Activated CD8-positive, alpha-beta T cell treated with anti-CD3 and anti-CD28 coated beads for 36 hours (primary cell): Measurements from ENCODE around the gene SCGB1C2. TPM values are rescaled to one million over a fixed set of nuclear protein-coding genes. Genes with fewer than 3 reads are reported as not detected.
"Not testable (repeated sequence)": the region's sequence is repeated elsewhere in the genome, so short reads cannot be mapped to it uniquely, and the experiment has no call there.

Experiments used
- ATAC-seq: fragments of 200-7000 bp; cut with Tn5 transposase; one replicate; pipeline ENCODE4 v1.10.0; 2021; ENCODE audit warnings: mild to moderate bottlenecking, moderate library complexity
- CTCF ChIA-PET: fragments of 350-600 bp; sonication (Branson Sonifier 250); formaldehyde crosslinking; loops from one replicate; lab custom pipeline; 2021; ENCODE audit warnings: antibody characterized with exemption; lab: Charles Lee
- POLR2A ChIA-PET: fragments of 350-600 bp; sonication (Branson Sonifier 250); formaldehyde crosslinking; loops from one replicate; lab custom pipeline; 2021; ENCODE audit warnings: antibody characterized with exemption; lab: Charles Lee
- DNase-seq: peaks from one replicate; pipeline ENCODE4 v3.0.0-alpha.2; 2020
- H3K27ac Mint-ChIP-seq: one replicate; pipeline ENCODE4 v1.8.0; 2021; ENCODE audit warnings: mild to moderate bottlenecking, mixed read lengths
- H3K27me3 Mint-ChIP-seq: one replicate; pipeline ENCODE4 v1.8.0; 2021; ENCODE audit warnings: mixed read lengths
- H3K36me3 Mint-ChIP-seq: one replicate; pipeline ENCODE4 v1.8.0; 2021; ENCODE audit warnings: low read depth, mixed read lengths
- H3K4me1 Mint-ChIP-seq: one replicate; pipeline ENCODE4 v1.8.0; 2021; ENCODE audit warnings: low read depth, mixed read lengths
- H3K4me3 Mint-ChIP-seq: one replicate; pipeline ENCODE4 v1.8.0; 2021; ENCODE audit warnings: mild to moderate bottlenecking, moderate library complexity, mixed read lengths
- H3K9me3 Mint-ChIP-seq: one replicate; pipeline ENCODE4 v1.8.0; 2021; ENCODE audit warnings: mixed read lengths
- CTCF ChIP-seq: fragments of 200-600 bp; IDR thresholded peaks from one replicate; pipeline ENCODE4 v1.8.0; 2022; ENCODE audit warnings: antibody characterized with exemption, mild to moderate bottlenecking
- intact Hi-C: fragments of 100-400 bp; cut with micrococcal nuclease; formaldehyde crosslinking; loops from one replicate; pipeline ENCODE4 v1.10.0; 2022
- total RNA-seq, 2 experiments: library from RNA; stranded (reverse); gene quantifications; one replicate each; pipeline ENCODE4 v1.2.3, GENCODE V29; 2021

The SCGB1C2 gene
- total RNA-seq = not detected

- H3K4me1 Mint-ChIP-seq, H3K9me3 Mint-ChIP-seq, H3K27me3 Mint-ChIP-seq, H3K4me3 Mint-ChIP-seq, ATAC-seq, DNase-seq, H3K27ac Mint-ChIP-seq, CTCF ChIA-PET, intact Hi-C loops, POLR2A ChIA-PET, H3K36me3 Mint-ChIP-seq: not testable (repeated sequence)
Measured at GRCh38 chr17:137166-137807, at the start of gene SCGB1C2. Gene SCGB1C2, plus strand, starts transcription at chr17:137569. Its CDS starts 22 bp downstream, at chr17:137591.

- POLR2A ChIA-PET, H3K4me1 Mint-ChIP-seq, CTCF ChIA-PET, intact Hi-C loops, H3K27ac Mint-ChIP-seq, H3K27me3 Mint-ChIP-seq, H3K4me3 Mint-ChIP-seq, ATAC-seq, H3K9me3 Mint-ChIP-seq, DNase-seq, H3K36me3 Mint-ChIP-seq: not testable (repeated sequence)
Measured at GRCh38 chr17:113111-113510, 24.3 kb upstream of the SCGB1C2 start.

- H3K27ac Mint-ChIP-seq, H3K36me3 Mint-ChIP-seq, POLR2A ChIA-PET, H3K27me3 Mint-ChIP-seq, H3K4me3 Mint-ChIP-seq, H3K4me1 Mint-ChIP-seq, intact Hi-C loops, ATAC-seq, H3K9me3 Mint-ChIP-seq, CTCF ChIA-PET: not testable (repeated sequence)
- TF ChIP-seq CTCF = peak; percentile 32
- peak; percentile 30 for DNase-seq
Measured at GRCh38 chr17:118339-118917, 18.9 kb upstream of the SCGB1C2 start.

GRCh38 chr17:133932-134331, 3.4 kb upstream of the SCGB1C2 start:
- H3K4me1 Mint-ChIP-seq, POLR2A ChIA-PET, H3K4me3 Mint-ChIP-seq, CTCF ChIA-PET, H3K9me3 Mint-ChIP-seq, DNase-seq, H3K36me3 Mint-ChIP-seq, ATAC-seq, H3K27me3 Mint-ChIP-seq, H3K27ac Mint-ChIP-seq, intact Hi-C loops: not testable (repeated sequence)

- H3K4me1 Mint-ChIP-seq, H3K9me3 Mint-ChIP-seq, CTCF ChIA-PET, H3K27ac Mint-ChIP-seq, intact Hi-C loops, H3K27me3 Mint-ChIP-seq, H3K4me3 Mint-ChIP-seq, POLR2A ChIA-PET, H3K36me3 Mint-ChIP-seq: not testable (repeated sequence)
- peak; percentile 86 for ATAC-seq
- peak; percentile 72 for DNase-seq
- TF ChIP-seq CTCF = peak; percentile 76
Measured at GRCh38 chr17:134332-134785, 3.0 kb upstream of the SCGB1C2 start.

- H3K36me3 Mint-ChIP-seq, H3K4me3 Mint-ChIP-seq, H3K27me3 Mint-ChIP-seq, H3K27ac Mint-ChIP-seq, ATAC-seq, intact Hi-C loops, DNase-seq, POLR2A ChIA-PET, CTCF ChIA-PET, H3K9me3 Mint-ChIP-seq, H3K4me1 Mint-ChIP-seq: not testable (repeated sequence)
Measured at GRCh38 chr17:135022-135421, 2.3 kb upstream of the SCGB1C2 start.

- H3K4me3 Mint-ChIP-seq, intact Hi-C loops, H3K4me1 Mint-ChIP-seq, POLR2A ChIA-PET, H3K27me3 Mint-ChIP-seq, CTCF ChIA-PET, DNase-seq, H3K9me3 Mint-ChIP-seq, H3K27ac Mint-ChIP-seq, H3K36me3 Mint-ChIP-seq, ATAC-seq: not testable (repeated sequence)
Measured at GRCh38 chr17:135895-136294, 1.5 kb upstream of the SCGB1C2 start.
